ENCODE data around the gene ATG5.

The ATG5 gene

DNA sequence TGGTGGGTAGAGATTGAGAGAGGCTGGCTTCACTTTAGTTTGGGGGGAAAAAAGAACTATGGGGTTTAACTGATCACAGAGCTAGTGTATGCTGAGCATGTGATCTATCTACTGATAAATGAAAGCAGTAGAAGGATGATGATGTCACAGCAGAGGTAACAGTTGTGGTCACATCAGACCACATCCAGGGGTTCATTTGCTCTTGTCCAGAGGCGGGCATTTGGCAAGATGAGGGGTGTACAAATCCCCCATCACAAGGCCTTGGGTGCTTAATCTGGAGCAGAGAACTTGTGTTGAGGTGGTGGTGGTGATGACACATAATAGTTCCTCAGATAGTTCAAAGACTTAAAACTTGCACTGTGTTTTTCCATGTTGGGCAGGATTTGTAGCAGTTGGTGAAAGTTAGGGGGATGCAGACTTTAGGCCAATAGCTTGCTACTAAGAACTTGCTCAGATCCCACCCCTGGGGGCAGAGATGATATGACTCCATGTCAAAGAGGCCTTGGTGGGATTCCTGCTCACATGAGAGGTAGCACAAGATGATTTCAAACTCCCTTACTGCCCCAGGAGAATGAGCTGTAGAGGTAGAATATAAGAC, 176.0 kb downstream of the ATG5 start:
- H3K4me3 ChIP-seq (ENCODE audit: low read depth, low read length), result no peak overlapping the region
- TF ChIP-seq, protein P1, sequence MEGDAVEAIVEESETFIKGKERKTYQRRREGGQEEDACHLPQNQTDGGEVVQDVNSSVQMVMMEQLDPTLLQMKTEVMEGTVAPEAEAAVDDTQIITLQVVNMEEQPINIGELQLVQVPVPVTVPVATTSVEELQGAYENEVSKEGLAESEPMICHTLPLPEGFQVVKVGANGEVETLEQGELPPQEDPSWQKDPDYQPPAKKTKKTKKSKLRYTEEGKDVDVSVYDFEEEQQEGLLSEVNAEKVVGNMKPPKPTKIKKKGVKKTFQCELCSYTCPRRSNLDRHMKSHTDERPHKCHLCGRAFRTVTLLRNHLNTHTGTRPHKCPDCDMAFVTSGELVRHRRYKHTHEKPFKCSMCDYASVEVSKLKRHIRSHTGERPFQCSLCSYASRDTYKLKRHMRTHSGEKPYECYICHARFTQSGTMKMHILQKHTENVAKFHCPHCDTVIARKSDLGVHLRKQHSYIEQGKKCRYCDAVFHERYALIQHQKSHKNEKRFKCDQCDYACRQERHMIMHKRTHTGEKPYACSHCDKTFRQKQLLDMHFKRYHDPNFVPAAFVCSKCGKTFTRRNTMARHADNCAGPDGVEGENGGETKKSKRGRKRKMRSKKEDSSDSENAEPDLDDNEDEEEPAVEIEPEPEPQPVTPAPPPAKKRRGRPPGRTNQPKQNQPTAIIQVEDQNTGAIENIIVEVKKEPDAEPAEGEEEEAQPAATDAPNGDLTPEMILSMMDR (conservative IDR thresholded peaks at IDR 0.05; ENCODE audit: low read depth, low read length), result no peak
- no peak for DNase-seq (ENCODE audit: low read depth)

DNA sequence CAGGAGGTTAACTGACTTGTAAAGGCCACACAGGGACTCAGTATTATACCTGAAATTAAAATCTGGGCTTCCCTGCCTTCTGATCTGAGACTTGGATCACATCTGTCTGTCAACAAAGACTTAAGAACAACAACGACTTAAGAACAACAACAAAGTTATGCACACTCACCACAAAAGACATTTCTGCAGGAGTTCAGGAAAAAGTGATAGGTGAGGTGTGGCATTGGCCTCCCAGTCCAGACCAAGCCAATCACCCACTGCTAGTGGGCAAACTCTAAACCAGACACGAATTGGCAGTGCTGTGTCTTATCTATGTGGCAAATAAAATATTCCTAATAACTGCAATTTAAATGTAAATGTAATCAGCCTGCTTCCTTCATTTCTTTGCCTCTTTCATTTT, 178.1 kb downstream of the ATG5 start:
- DNase-seq (ENCODE audit: low read depth), result no peak
- H3K4me3 ChIP-seq (ENCODE audit: low read depth, low read length), result no peak overlapping the region
- TF ChIP-seq, protein P1 (conservative IDR thresholded peaks at IDR 0.05; ENCODE audit: low read depth, low read length), result no peak

DNA sequence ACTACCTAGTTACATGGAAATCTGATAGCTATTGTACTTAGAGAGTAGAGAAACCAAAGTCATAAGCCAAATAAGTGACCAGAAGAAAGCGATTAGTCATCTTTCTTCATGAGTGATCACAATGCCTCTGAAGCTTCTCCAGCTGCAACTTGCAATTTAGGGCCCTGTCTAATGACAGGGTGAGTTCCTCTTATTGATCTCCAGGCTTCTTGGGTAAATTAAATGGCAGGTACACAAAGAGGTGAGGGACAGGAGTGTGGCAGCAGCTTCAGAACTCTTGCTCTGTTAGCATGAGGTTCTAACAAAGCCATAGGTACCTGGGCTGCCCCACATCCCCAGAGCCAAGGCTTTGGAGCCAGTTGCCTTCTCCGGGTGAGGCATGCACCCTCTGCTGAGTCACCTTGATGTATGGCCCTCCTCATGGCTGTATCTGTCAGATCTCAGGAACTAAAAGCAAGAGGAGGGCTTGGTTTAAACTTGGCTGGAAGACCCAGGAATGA, 178.7 kb downstream of the ATG5 start:
- no peak for DNase-seq (ENCODE audit: low read depth)
- TF ChIP-seq, protein P1 (conservative IDR thresholded peaks at IDR 0.05; ENCODE audit: low read depth, low read length), result no peak
- no peak overlapping the region for H3K4me3 ChIP-seq (ENCODE audit: low read depth, low read length)

DNA sequence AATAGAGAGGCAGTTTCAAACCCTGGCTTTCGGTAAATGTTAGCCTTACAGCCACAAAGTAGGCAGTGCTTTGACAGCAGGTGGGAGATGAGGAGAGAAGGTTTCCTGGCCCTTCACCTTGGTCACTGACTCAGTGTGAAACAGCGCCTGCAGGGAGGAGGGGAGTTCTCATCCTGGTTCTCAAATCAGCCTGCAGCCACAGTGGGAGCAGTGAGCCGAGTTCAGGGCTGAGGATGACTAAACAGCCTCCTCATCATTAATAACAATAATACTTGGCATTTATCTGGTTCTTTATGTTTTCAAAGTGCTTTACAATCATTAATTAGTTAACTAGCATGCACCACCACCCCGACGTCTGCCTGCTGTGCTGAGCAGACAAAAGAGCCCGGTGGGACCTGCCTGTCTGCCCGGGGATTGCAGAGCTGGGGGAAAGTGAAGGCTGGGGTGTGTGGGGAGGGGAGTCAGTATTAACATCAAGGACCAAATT, 179.8 kb downstream of the ATG5 start:
- peak; percentile 35 for DNase-seq (ENCODE audit: low read depth)
- H3K4me3 ChIP-seq (ENCODE audit: low read depth, low read length), result no peak overlapping the region

DNA sequence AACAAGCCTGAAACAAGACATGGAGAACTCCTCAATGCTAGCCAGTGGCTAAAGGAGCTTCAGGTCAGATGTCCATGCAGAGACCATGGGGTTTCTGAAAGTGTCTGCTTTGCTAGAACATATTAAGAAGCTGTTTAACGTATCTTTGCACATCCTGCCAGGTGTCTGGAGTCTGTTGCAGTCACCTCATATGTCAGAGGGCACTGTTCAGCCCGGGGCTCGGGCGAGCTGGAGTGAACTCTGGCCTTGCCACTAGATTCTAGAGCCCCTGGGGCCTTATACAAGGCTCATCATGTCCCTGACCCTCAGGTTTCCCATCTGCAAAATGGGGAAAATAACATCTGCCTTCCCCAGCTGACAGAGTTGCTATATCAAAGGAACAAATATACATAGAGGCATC, 180.4 kb downstream of the ATG5 start:
- TF ChIP-seq, protein P1 (conservative IDR thresholded peaks at IDR 0.05; ENCODE audit: low read depth, low read length), result no peak
- no peak for DNase-seq (ENCODE audit: low read depth)
- H3K4me3 ChIP-seq (ENCODE audit: low read depth, low read length), result no peak overlapping the region

More for the DNA sequence above, 179.8 kb downstream of the ATG5 start:
- TF ChIP-seq, protein P1 (conservative IDR thresholded peaks at IDR 0.05; ENCODE audit: low read depth, low read length), result peak; percentile 4

DNA sequence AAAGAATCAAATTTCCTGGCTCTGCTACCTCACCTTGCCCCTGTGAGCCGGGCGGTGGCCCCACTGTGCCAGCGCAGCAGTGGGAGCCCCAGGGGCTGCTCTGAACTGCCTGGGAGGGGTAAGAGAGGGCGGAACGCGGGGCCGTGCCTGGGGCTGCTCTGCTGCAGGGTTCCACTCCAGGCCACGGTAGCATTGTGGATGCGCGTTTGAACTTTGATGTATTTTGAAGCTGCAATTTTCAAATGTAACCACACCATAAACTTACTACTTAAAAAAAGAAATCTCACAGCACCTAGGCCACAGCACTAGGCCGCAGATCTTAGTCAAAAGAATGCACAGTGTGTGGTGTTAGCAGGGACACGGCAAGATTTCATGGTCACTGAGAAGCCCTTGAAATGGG, 181.9 kb downstream of the ATG5 start:
- no peak for DNase-seq (ENCODE audit: low read depth)
- no peak overlapping the region for H3K4me3 ChIP-seq (ENCODE audit: low read depth, low read length)
- TF ChIP-seq, protein P1 (conservative IDR thresholded peaks at IDR 0.05; ENCODE audit: low read depth, low read length), result no peak

DNA sequence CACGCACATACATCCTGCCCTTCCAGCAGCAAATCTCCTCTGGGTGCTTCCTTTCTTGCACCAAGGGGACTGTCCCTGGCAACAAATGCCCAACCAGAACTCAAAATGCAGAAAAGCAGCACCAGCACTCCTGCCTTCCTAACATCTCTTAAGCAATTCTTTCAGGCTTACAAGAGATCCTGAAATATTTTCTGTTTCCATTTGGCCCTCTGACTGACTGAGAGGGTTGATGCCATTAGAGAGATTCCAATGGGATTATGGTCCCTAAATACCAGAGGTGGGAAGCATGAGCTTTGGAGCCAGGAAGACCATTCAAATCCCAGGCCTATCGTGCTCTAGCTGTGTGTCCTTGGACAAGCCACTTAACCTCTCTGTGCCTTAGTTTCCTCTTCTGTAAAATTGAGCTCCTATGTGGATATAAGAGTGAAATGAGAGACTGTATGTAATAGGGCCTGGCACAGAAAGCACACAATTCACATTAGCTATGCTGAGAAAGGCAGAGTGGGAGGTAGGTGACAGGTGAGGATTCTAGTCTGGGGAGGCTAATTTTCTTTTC, 182.6 kb downstream of the ATG5 start:
- DNase-seq (ENCODE audit: low read depth), result no peak
- no peak overlapping the region for H3K4me3 ChIP-seq (ENCODE audit: low read depth, low read length)
- TF ChIP-seq, protein P1 (conservative IDR thresholded peaks at IDR 0.05; ENCODE audit: low read depth, low read length), result no peak

Data from choroid plexus epithelial cell (primary cell).